ENCODE measurements around the gene PFDN4. TPM values are rescaled to one million over a fixed set of nuclear protein-coding genes. Genes with fewer than 3 reads are reported as not detected.

Gene PFDN4
- total RNA-seq, 1 donor from 2014 or later = 68.9 TPM

- Histone ChIP-seq H3K36me3 (no peaks in the 10 kb centered on the region), H3K4me3 (no peak overlapping the region), H3K27me3 (no peaks in the 10 kb centered on the region), H3K4me1 (no peaks in the 10 kb centered on the region), H3K27ac (no peak overlapping the region), H3K9me3 (no peaks in the 10 kb centered on the region)
- intact Hi-C loops (cut with DNase I) = no loop called here
- no peak for TF ChIP-seq CTCF (IDR thresholded peaks at IDR 0.05)
- no peak for DNase-seq (ENCODE audit: low spot score in 2 of 2)
Measured at GRCh38 chr20:54184904-54185626, 22.8 kb upstream of the PFDN4 start.

- no peak for TF ChIP-seq CTCF (IDR thresholded peaks at IDR 0.05)
- intact Hi-C loops (cut with DNase I) = no loop called here
- Histone ChIP-seq H3K36me3 (no peaks in the 10 kb centered on the region), H3K4me1 (no peaks in the 10 kb centered on the region), H3K4me3 (no peak overlapping the region), H3K27ac (no peak overlapping the region), H3K27me3 (no peaks in the 10 kb centered on the region), H3K9me3 (no peaks in the 10 kb centered on the region)
- no peak for DNase-seq (ENCODE audit: low spot score in 2 of 2)
Measured at GRCh38 chr20:54188132-54188849, 19.6 kb upstream of the PFDN4 start.

- Histone ChIP-seq H3K9me3 (no peaks in the 10 kb centered on the region), H3K36me3 (no peaks in the 10 kb centered on the region), H3K4me3 (no peak overlapping the region), H3K4me1 (no peaks in the 10 kb centered on the region), H3K27ac (no peak overlapping the region), H3K27me3 (no peaks in the 10 kb centered on the region)
- TF ChIP-seq CTCF (IDR thresholded peaks at IDR 0.05) = no peak
- no peak for DNase-seq (ENCODE audit: low spot score in 2 of 2)
- intact Hi-C loops (cut with DNase I) = no loop called here
Measured at GRCh38 chr20:54189630-54190029, 18.3 kb upstream of the PFDN4 start.

- intact Hi-C loops (cut with DNase I) = no loop called here
- Histone ChIP-seq H3K9me3 (no peaks in the 10 kb centered on the region), H3K36me3 (no peaks in the 10 kb centered on the region), H3K4me1 (no peaks in the 10 kb centered on the region), H3K27me3 (no peaks in the 10 kb centered on the region), H3K4me3 (no peak overlapping the region), H3K27ac (no peak overlapping the region)
- no peak for DNase-seq (ENCODE audit: low spot score in 2 of 2)
- TF ChIP-seq CTCF (IDR thresholded peaks at IDR 0.05) = no peak
Measured at GRCh38 chr20:54190217-54190616, 17.7 kb upstream of the PFDN4 start.

GRCh38 chr20:54193817-54194216 lies 14.1 kb upstream of the PFDN4 start:
- DNase-seq (ENCODE audit: low spot score in 2 of 2) = no peak
- no peaks in the 10 kb centered on the region for H3K9me3 ChIP-seq
- no peak for TF ChIP-seq CTCF (IDR thresholded peaks at IDR 0.05)
- no peak overlapping the region for H3K27ac ChIP-seq
- no peaks in the 10 kb centered on the region for H3K27me3 ChIP-seq
- H3K4me3 ChIP-seq = no peak overlapping the region
- intact Hi-C loops (cut with DNase I) = no loop called here
- H3K4me1 ChIP-seq = no peaks in the 10 kb centered on the region
- no peaks in the 10 kb centered on the region for H3K36me3 ChIP-seq

All from ascending aorta (tissue), 2 donors.